ENCODE measurements around the gene TTLL13. TPM values are rescaled to one million over a fixed set of nuclear protein-coding genes. Genes with fewer than 3 reads are reported as not detected.
"Not testable (repeated sequence)": the region's sequence is repeated elsewhere in the genome, so short reads cannot be mapped to it uniquely, and the experiment has no call there.

The TTLL13 gene
- total and polyA plus RNA-seq, 9 of the 15 experiments (the other 6 are each of a cell fraction or from before 2014, with no cell fraction given), result 0.05 to 0.24 (median 0.11) TPM; not detected in 1

DNA sequence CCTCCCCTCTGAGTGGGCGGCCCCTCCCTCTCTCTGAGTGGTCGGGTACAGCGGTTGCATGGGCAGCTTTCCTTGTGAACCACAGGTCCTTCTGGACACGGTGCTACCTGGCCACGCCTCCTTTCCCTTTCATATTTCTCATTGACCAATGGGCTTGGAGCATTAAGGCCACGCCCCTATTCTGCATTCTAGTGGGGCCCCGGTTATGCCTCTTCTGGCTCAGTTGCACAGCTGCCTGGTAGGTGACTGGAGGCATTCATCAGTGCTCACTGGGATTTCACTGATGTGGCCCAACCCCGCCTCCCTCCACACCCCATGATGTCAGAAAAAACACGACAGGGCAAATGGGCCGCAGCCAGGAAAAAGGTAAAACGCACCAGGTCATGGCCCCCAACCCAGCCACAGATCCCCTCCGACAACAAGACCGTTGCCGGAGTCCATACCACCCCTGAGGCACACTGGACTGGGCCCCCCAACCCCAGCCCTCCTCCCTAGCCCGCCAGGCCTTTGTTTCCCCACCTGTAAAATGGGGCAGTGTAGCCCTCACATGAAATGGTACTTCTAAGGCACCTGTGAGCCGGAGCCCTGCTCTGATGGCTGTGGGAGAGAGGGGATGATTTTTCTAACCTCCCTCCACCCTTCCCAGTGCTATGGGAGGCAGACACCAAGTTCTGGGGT is 42.5 kb downstream of the TTLL13 start (continued):
- TF ChIP-seq RBFOX2 (IDR thresholded peaks at IDR 0.05; ENCODE audit: low read depth, low read length) (0 out of 2 replicates have a peak, but pooled peaks have one; percentile 36), PHF20 (IDR thresholded peaks at IDR 0.05; ENCODE audit: partially characterized antibody) (no peak), ZNF253 (CRISPR knock-in tag; conservative IDR thresholded peaks at IDR 0.05) (no peak), SRSF3 (IDR thresholded peaks at IDR 0.05; ENCODE audit: insufficient read depth, low read length) (no peak), ZNF124 (CRISPR knock-in tag; IDR thresholded peaks at IDR 0.05) (no peak), EZH2 (IDR thresholded peaks at IDR 0.05; ENCODE audit: borderline replicate concordance, low read depth, low read length) (no peak), SMARCA4 (IDR thresholded peaks at IDR 0.05) (no peak)

DNA sequence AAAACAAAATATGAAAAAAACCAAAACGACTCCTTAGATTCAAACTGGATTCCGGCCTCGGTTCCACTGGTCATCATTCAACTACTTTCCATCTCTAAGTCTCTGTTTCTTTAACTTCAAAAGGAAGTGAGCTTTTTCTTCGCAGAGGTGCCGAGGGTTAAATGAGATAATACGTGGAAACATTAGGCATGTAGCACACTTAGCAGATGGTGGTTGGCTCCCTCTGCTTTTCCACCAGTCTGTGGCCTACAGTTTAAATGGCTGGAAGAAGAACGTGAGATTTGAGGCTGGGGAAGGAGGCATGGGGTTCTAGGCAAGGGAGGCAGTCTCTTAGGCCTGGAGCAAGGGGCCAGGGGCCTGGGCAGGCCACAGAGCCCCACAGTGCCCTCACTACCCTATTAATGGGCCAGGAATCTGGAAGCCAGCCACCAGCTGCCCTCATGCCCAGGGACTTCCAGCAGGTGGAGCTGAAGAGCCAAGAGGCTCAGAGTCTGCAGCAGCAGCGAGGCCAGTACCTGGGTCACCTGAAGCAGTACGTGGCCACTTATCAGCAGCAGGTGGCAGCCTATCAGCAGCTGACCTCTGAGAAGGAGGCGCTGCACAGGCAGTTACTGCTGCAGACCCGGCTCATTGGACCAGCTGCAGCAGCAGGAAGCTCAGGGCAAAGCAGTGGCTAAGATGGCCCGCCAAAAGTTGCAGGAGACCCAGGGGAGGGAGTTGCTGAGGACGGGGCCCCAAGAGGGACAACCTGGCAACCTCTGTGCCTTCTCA is 43.9 kb downstream of the TTLL13 start:
- DNase-seq (ENCODE audit: extremely low read depth in 1 of 4, low spot score in 3 of 4) (peak; percentile 53 to 82 (median 70)), FAIRE-seq (peak; percentile 82), ATAC-seq (peak; percentile 80)
- H3K9me1 ChIP-seq (ENCODE audit: control insufficient read depth, insufficient read depth, low read length); H3K79me2 ChIP-seq (ENCODE audit: control insufficient read depth, insufficient read depth, low read length); H3K9ac ChIP-seq (ENCODE audit: insufficient read depth in 1 of 2, low read depth in 2 of 2, low read length in 2 of 2); H3K36me3 ChIP-seq (ENCODE audit: control insufficient read depth, insufficient read depth, low read length); in situ Hi-C loops (cut with MboI); H3K27me3 ChIP-seq (ENCODE audit: control insufficient read depth in 2 of 2, insufficient read depth in 2 of 2, low read length in 2 of 2); H3K4me3 ChIP-seq; BruUV-seq (replicated peaks); H4K20me1 ChIP-seq (replicated peaks; ENCODE audit: control insufficient read depth, insufficient read depth, low read length); H3K27ac ChIP-seq (ENCODE audit: extremely low read depth, low read depth, low read length); H3K9me3 ChIP-seq (replicated peaks; ENCODE audit: control insufficient read depth, insufficient read depth, low read depth, low read length): not testable (repeated sequence)
- intact Hi-C loops (cut with micrococcal nuclease), result loop anchor here (5.0 to 10.0 kb wide), 2 partner anchors 642 to 979 kb away; partner anchors contain the start of genes HDDC3 and UNC45A
- H3K4me1 ChIP-seq (replicated peaks in 1 of 2; ENCODE audit: control insufficient read depth in 2 of 2, insufficient read depth in 2 of 2, low read length in 2 of 2), result peaks cover 0 to 27% of the 10 kb centered on the region in 2 experiments; a peak in 4 of 5 replicates
- 25% methylated on average over 13 of the region's 13 CpGs for WGBS (ENCODE audit: insufficient coverage, low coverage, missing lambda C conversion rate)
- ChIA-PET CTCF (ENCODE audit: low intra/inter-chr PET ratio) (interaction anchor here (0.7 to 3.8 kb wide), 11 partner anchors 27 to 931 kb away, joined by 3 to 46 read pairs (median 4); partner anchors contain the start of gene UNC45A), POLR2A (interaction anchor here (0.6 to 1.5 kb wide), 3 partner anchors 9 to 127 kb away, joined by 3 read pairs; partner anchors contain the start of gene TTLL13)
- H3K4me2 ChIP-seq (ENCODE audit: insufficient read depth, low read length), result peak overlapping the region; percentile 43
- peak overlapping the region; percentile 75; the same call in 1 of the 2 replicates for H2AFZ ChIP-seq (ENCODE audit: low read depth, low read length)
- peak in 1 of 2 experiments; percentile 24; a peak in 1 of 4 replicates for TF ChIP-seq MAZ (CRISPR knock-in tag; conservative IDR thresholded peaks at IDR 0.05 in 1 of 2, IDR thresholded peaks at IDR 0.05 in 1 of 2)
- 0 out of 2 replicates have a peak, but pooled peaks have one; percentile 50 for TF ChIP-seq XRCC5 (IDR thresholded peaks at IDR 0.05; ENCODE audit: low read depth, low read length)
- peak; percentile 86 for TF ChIP-seq CTBP1 (IDR thresholded peaks at IDR 0.05; ENCODE audit: borderline replicate concordance)
- TF ChIP-seq YY1 (IDR thresholded peaks at IDR 0.05; ENCODE audit: borderline replicate concordance in 1 of 3, control insufficient read depth in 1 of 3, extremely low read depth in 1 of 3, insufficient read depth in 3 of 3, insufficient read length in 1 of 3, insufficient replicate concordance in 2 of 3, low read depth in 1 of 3, low read length in 2 of 3), result peak in 1 of 3 experiments; percentile 12
- peak; percentile 33; the same call in 1 of the 2 replicates for TF ChIP-seq FOXP1 (CRISPR knock-in tag; IDR thresholded peaks at IDR 0.05)
- TF ChIP-seq CXXC5 (CRISPR knock-in tag; IDR thresholded peaks at IDR 0.05), result peak; percentile 59
- TF ChIP-seq STAG1 (CRISPR knock-in tag; IDR thresholded peaks at IDR 0.05; ENCODE audit: borderline replicate concordance), result peak; percentile 87
- TF ChIP-seq, protein P1, sequence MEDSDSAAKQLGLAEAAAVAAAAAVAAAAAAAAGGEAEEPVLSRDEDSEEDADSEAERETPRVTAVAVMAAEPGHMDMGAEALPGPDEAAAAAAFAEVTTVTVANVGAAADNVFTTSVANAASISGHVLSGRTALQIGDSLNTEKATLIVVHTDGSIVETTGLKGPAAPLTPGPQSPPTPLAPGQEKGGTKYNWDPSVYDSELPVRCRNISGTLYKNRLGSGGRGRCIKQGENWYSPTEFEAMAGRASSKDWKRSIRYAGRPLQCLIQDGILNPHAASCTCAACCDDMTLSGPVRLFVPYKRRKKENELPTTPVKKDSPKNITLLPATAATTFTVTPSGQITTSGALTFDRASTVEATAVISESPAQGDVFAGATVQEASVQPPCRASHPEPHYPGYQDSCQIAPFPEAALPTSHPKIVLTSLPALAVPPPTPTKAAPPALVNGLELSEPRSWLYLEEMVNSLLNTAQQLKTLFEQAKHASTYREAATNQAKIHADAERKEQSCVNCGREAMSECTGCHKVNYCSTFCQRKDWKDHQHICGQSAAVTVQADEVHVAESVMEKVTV (CRISPR knock-in tag; IDR thresholded peaks at IDR 0.05), result 0 out of 2 replicates have a peak, but pooled peaks have one; percentile 11
- TF ChIP-seq ESRRA (IDR thresholded peaks at IDR 0.05; ENCODE audit: borderline replicate concordance, low read depth), result 0 out of 2 replicates have a peak, but pooled peaks have one; percentile 28
- TF ChIP-seq RCOR1 (IDR thresholded peaks at IDR 0.05; ENCODE audit: borderline replicate concordance in 1 of 2, low read depth in 2 of 2, low read length in 2 of 2), result 0 out of 4 replicates have a peak, but pooled peaks of 1 of the 2 experiments have one; percentile 40

Measured in K562 (cell line).